Right lung (tissue), 5 donors: ENCODE data around the gene ADNP2. TPM values are rescaled to one million over a fixed set of nuclear protein-coding genes. Genes with fewer than 3 reads are reported as not detected.

Experiments
- DNase-seq, 2 donors: peaks; one replicate each; pipeline ENCODE4 v3.0.0-alpha.2; 2013
- polyA plus RNA-seq, 5 donors: library from polyadenylated mRNA; unstranded; fragments of 120-200 nt; gene quantifications; one replicate each; pipeline versions ENCODE4 v1.2.1 to v1.2.3, GENCODE V29; 2013; ENCODE audit warnings: inconsistent platforms in 1 of 5, low replicate concordance in 1 of 5; ENCODE audit not compliant: insufficient read length in 5 of 5, insufficient read depth in 1 of 5

Gene ADNP2
- polyA plus RNA-seq, 5 donors: 17.4 to 20.6 (median 18.3) TPM

DNA sequence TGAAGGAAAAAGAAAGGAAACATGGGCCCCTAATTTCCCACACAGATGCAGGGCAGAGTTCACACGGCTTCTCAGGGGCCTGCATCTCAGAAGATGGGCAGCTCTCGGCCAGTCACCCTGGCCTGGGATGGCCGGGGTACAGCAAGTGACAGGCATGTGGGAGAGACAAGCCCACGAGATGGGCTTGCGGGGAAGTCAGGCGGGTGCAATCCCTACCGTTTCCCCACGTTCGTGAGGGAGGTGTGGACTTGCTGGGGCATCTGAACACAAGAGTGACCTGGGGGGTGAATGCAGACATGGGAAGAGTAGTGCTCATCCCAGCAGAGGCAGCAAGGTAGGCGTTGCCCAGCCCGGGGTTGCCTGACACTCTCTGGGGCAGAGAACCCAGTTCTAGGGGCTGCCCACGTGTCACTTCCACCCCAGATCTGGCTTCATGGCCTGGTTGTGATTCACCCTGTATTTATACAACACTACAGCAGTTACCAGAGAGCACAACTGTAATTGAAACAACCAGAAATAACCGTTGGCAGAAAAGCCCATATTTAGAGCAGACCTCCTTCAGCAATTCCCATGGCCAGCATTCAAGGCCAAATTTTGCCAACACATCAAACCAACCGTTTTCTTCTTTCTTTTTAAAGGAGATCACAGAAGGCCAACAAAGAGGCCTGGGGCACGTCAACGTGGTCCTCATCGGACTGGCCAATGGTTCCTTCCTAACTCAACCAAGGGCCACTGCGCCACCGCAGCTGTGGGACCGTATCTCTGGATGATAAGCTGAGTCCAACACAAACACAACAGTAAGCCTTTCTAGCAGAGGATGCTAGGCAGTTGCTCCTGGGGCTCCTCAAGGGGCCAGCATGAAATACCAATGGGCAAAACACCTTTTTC is 79.8 kb downstream of the ADNP2 start:
- DNase-seq: no peak

DNA sequence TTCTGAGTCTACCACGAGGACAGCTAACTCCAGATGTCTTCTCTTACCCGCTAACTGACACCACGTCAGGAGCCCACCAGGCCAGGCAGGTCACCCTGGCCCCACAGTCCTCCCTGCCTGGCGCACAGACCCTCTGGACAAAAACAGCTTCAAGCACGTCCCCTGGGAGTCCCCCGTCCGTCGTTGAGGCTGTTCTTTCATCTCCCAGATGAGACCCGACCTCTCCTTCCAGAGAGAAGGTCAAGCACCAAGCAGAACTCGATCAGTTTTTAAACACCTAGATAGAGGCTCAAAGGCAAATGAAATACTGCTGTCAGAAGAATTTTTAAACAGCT is 80.4 kb downstream of the ADNP2 start:
- DNase-seq: no peak

Other genes with a start within 250 kb of the ADNP2 start
- 10 to 100 TPM; 14.7 to 30.0 (median 20.8) TPM for gene SLC66A2, start 157.6 kb upstream of the ADNP2 start, polyA plus RNA-seq
- gene HSBP1L1, start 144.6 kb upstream of the ADNP2 start, polyA plus RNA-seq: 10 to 100 TPM; 24.5 to 28.7 (median 27.7) TPM
- gene TXNL4A, start 120.7 kb upstream of the ADNP2 start, polyA plus RNA-seq: 10 to 100 TPM; 62.8 to 72.2 (median 64.1) TPM
- 10 to 100 TPM; 36.3 to 41.7 (median 37.8) TPM for gene RBFA, start 74.8 kb upstream of the ADNP2 start, polyA plus RNA-seq
- 10 to 100 TPM; 17.7 to 20.4 (median 19.1) TPM for gene PARD6G, start 138.3 kb downstream of the ADNP2 start, polyA plus RNA-seq